ENCODE results near the gene PTPN1.

Gene PTPN1

GRCh38 chr20:50509923-50510705 is at the start of gene PTPN1:
TSS of gene PTPN1 (plus strand) at chr20:50510383. CDS start at chr20:50510528, 145 bp downstream.
- TF ChIP-seq CTCF (IDR thresholded peaks at IDR 0.05; ENCODE audit: insufficient read depth, low read depth, low read length, missing control alignments) = no peak
- peak; percentile 99 for DNase-seq (ENCODE audit: low read depth)
- H3K4me3 ChIP-seq (ENCODE audit: low read depth, low read length) = peak within 1 kb of the TSS; percentile 99

GRCh38 chr20:50460608-50461267 is 49.4 kb upstream of the PTPN1 start:
- no peak overlapping the region for H3K4me3 ChIP-seq (ENCODE audit: low read depth, low read length)
- peak; percentile 77 for DNase-seq (ENCODE audit: low read depth)
- TF ChIP-seq CTCF (IDR thresholded peaks at IDR 0.05; ENCODE audit: insufficient read depth, low read depth, low read length, missing control alignments) = peak; percentile 93

GRCh38 chr20:50462093-50462690 is 48.0 kb upstream of the PTPN1 start:
- no peak overlapping the region for H3K4me3 ChIP-seq (ENCODE audit: low read depth, low read length)
- DNase-seq (ENCODE audit: low read depth) = no peak
- TF ChIP-seq CTCF (IDR thresholded peaks at IDR 0.05; ENCODE audit: insufficient read depth, low read depth, low read length, missing control alignments) = no peak

DNA sequence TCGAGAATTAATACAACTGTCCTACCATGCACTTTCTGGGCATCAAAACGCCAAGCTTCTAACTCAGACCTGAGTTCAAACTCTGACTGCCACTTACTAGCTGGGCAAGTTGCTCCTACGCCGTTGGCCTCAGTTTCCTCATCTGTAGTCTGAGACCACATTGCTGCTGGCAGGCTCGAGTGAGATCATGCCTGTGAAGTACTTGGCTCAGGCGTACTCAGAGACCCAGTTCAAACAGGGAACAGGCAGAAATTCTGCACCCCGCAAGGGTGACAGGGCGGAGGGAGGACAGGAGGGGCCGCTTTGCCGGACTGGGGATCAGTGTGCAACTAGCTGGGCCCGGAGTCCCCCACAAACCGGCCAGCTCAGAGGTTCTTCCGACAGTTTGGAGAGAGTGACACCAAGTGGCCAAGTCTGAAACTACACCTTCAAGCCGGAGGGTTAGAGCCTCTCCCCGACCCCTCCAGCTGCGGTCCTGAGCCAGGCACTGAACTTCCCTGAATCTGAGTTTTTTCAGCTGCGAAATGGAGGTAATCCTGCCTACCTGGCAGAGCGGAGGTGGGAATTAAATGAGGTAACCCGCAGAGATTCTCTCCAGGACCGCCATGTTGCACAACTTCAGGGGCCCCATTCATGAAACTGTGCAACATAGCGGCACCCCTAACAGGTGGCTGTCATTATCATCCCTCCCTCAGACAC is 46.0 kb upstream of the PTPN1 start:
- DNase-seq (ENCODE audit: low read depth) = peak; percentile 69
- no peak overlapping the region for H3K4me3 ChIP-seq (ENCODE audit: low read depth, low read length)
- peak; percentile 71 for TF ChIP-seq CTCF (IDR thresholded peaks at IDR 0.05; ENCODE audit: insufficient read depth, low read depth, low read length, missing control alignments)

DNA sequence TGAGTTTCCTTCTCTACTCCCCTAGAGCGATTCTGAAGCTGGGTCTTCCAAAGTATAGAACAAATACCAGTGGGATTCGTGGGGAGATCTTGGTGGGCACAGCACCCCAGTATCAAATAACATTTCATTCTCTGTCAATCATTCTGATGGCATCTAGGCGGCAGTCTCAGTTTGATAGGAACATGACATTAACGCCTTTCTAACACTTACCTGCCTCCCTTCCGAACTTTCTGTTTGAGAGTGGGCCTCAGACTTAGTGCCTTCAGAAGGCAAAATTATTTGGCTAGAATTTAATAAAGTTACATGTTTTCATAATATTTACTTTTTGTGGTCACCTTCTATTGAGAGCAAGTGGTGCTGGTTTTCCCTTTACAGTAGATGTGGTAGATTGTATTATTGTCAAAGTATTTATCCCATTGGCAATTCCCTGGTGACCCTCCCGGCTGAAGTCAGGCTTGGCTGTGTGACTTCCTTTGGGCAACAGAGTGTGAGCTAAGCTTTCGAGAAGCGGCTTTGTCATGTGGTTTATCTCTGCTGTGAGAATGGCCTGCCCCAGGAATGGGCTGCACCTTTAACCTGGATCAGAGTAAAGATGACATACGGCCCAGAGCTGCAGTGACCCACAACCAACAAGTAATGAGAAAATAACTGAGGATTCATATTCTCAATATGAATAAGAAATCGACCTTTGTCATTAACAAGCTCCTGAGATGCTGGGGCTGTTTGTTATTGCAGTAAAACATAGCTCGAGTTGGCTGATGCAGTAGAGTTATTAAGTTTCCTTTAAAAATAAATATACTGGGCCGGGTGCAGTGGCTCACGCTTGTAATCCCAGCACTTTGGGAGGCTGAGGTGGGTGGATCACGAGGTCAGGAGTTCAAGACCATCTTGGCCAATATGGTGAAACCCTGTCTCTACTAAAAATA is 45.2 kb upstream of the PTPN1 start:
- DNase-seq (ENCODE audit: low read depth) = no peak
- H3K4me3 ChIP-seq (ENCODE audit: low read depth, low read length) = no peak overlapping the region
- no peak for TF ChIP-seq CTCF (IDR thresholded peaks at IDR 0.05; ENCODE audit: insufficient read depth, low read depth, low read length, missing control alignments)

GRCh38 chr20:50467174-50467573 is 43.0 kb upstream of the PTPN1 start:
- no peak for TF ChIP-seq CTCF (IDR thresholded peaks at IDR 0.05; ENCODE audit: insufficient read depth, low read depth, low read length, missing control alignments)
- DNase-seq (ENCODE audit: low read depth) = no peak
- H3K4me3 ChIP-seq (ENCODE audit: low read depth, low read length) = no peak overlapping the region
